ENCODE data around the gene IDI2.
"Not testable (repeated sequence)": the region's sequence is repeated elsewhere in the genome, so short reads cannot be mapped to it uniquely, and the experiment has no call there.

Gene IDI2

GRCh38 chr10:1025683-1026082, at the start of gene IDI2:
IDI2 (minus strand) TSS chr10:1025859; CDS start chr10:1024723, 1,136 bp downstream.
- DNase-seq: no peak

GRCh38 chr10:1074748-1075308, 49.2 kb upstream of the IDI2 start:
- DNase-seq: no peak

- DNase-seq: no peak
Observed at GRCh38 chr10:1074052-1074747, 48.5 kb upstream of the IDI2 start.

- DNase-seq: no peak
Observed at GRCh38 chr10:1070919-1071318, 45.3 kb upstream of the IDI2 start.

GRCh38 chr10:1068380-1069361, 43.0 kb upstream of the IDI2 start:
- DNase-seq: no peak

GRCh38 chr10:1066734-1067133, 41.1 kb upstream of the IDI2 start:
- not testable (repeated sequence) for DNase-seq

- no peak for DNase-seq
Observed at GRCh38 chr10:1064964-1065247, 39.2 kb upstream of the IDI2 start.

- no peak for DNase-seq
Observed at GRCh38 chr10:1063232-1063865, 37.7 kb upstream of the IDI2 start.

GRCh38 chr10:1061930-1062774, 36.5 kb upstream of the IDI2 start:
- no peak for DNase-seq

GRCh38 chr10:1059902-1060301, 34.2 kb upstream of the IDI2 start:
- DNase-seq: no peak

GRCh38 chr10:1058017-1058416, 32.4 kb upstream of the IDI2 start:
- DNase-seq: no peak

- DNase-seq: no peak
Observed at GRCh38 chr10:1057106-1057657, 31.5 kb upstream of the IDI2 start.

GRCh38 chr10:1056326-1057105, 30.9 kb upstream of the IDI2 start, which contains the start of gene WDR37:
WDR37 (plus strand) TSS chr10:1056385; CDS start chr10:1072156, 15,771 bp downstream.
- peak; percentile 15 for DNase-seq

GRCh38 chr10:1054684-1055083, 29.0 kb upstream of the IDI2 start:
- no peak for DNase-seq

GRCh38 chr10:1050554-1050953, 24.9 kb upstream of the IDI2 start:
- no peak for DNase-seq

GRCh38 chr10:1050145-1050544, 24.5 kb upstream of the IDI2 start:
- no peak for DNase-seq

- DNase-seq: no peak
Observed at GRCh38 chr10:1049425-1049958, 23.8 kb upstream of the IDI2 start.

- peak; percentile 87 for DNase-seq
Observed at GRCh38 chr10:1048732-1049424, 23.2 kb upstream of the IDI2 start, which contains the start of gene IDI1. IDI1 (minus strand) TSS chr10:1049119; CDS start chr10:1049003, 116 bp downstream.

- no peak for DNase-seq
Observed at GRCh38 chr10:1048349-1048731, 22.7 kb upstream of the IDI2 start.

GRCh38 chr10:1047937-1048336, 22.3 kb upstream of the IDI2 start:
- DNase-seq: no peak

All from NCI-H1436 treated with DMSO at 0.1 percent for 48 hours (cell line).